Upper lobe of left lung (tissue), 4 donors: ENCODE measurements around the gene CCDC54.

Experiments used
- POLR2A ChIP-seq, 4 donors: fragments of 450-650 bp; IDR thresholded peaks; one replicate each; pipeline ENCODE4 v1.5.1; 2016 to 2017; ENCODE audit warnings: antibody characterized with exemption in 4 of 4, mild to moderate bottlenecking in 2 of 4
- POLR2AphosphoS5 ChIP-seq, 2 donors: sonication (generic); formaldehyde crosslinking; IDR thresholded peaks; one replicate each; pipeline ENCODE4 v1.5.1; 2017; ENCODE audit warnings: antibody characterized with exemption in 2 of 2
- TF ChIP-seq, protein P1 (sequence below), 6 experiments: fragments of 450-650 bp in 4 of 6; fragments of 200-600 bp in 2 of 6; sonication (generic) in 2 of 6; IDR thresholded peaks; one replicate each; pipeline ENCODE4 v1.5.1; 2016 to 2019; ENCODE audit warnings: antibody characterized with exemption in 6 of 6

DNA sequence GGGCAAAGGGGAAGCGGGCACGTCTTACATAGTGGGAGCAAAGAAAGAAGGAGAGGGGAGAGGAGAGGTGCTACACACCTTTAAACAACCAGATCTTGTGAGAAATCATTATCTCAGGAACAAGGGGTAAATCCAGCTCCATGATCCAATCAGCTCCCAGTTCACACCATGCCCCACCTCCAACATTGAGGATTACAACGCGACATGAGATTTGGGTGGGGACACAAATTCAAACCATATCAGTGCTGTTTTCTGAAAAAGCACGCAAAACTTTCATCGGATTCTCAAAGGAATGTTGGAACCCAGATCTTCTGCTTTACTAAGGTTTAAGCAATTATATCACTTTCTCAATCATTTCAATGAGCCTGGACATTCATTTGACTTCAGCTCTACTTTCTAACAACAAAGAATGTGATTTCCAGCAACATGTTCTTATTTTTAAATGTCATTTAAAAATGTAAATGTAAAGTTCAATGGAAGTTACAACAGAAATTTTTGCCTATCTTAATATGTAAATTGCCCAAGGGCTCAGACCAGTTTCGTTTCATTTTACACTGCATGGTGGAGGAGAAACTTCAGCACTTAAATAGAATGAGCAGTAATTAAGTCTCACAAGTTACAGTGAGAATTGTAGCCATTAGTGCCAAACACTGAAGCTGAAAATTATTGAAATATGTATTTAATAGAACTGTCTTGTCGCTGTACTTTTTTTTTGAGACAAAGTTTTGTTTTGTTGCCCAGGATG is 8.4 kb upstream of the CCDC54 start:
- TF ChIP-seq POLR2A (IDR thresholded peaks at IDR 0.05) (no peak), POLR2AphosphoS5 (IDR thresholded peaks at IDR 0.05) (no peak)
- TF ChIP-seq, protein P1, sequence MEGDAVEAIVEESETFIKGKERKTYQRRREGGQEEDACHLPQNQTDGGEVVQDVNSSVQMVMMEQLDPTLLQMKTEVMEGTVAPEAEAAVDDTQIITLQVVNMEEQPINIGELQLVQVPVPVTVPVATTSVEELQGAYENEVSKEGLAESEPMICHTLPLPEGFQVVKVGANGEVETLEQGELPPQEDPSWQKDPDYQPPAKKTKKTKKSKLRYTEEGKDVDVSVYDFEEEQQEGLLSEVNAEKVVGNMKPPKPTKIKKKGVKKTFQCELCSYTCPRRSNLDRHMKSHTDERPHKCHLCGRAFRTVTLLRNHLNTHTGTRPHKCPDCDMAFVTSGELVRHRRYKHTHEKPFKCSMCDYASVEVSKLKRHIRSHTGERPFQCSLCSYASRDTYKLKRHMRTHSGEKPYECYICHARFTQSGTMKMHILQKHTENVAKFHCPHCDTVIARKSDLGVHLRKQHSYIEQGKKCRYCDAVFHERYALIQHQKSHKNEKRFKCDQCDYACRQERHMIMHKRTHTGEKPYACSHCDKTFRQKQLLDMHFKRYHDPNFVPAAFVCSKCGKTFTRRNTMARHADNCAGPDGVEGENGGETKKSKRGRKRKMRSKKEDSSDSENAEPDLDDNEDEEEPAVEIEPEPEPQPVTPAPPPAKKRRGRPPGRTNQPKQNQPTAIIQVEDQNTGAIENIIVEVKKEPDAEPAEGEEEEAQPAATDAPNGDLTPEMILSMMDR (IDR thresholded peaks at IDR 0.05) = no peak
